AG09309 (cell line): ENCODE results near the gene ZFYVE28.

Experiments used
- DNase-seq: peaks from one replicate; pipeline ENCODE4 v3.0.0-alpha.2; 2010; ENCODE audit warnings: low read depth
- H3K4me3 ChIP-seq: 2 replicates; pipeline ENCODE4 v1.5.1; 2011; ENCODE audit warnings: mild to moderate bottlenecking, low read depth, low read length, moderate library complexity; ENCODE audit not compliant: control insufficient read depth
- TF ChIP-seq, protein P1 (sequence below): IDR thresholded peaks from 2 replicates; pipeline ENCODE4 v1.5.1; 2011; ENCODE audit warnings: mild to moderate bottlenecking, low read depth, low read length, inconsistent platforms; ENCODE audit not compliant: insufficient read depth, control insufficient read depth; ENCODE audit errors: missing control alignments

Gene ZFYVE28

GRCh38 chr4:2254665-2255500 is 163.6 kb downstream of the ZFYVE28 start:
- H3K4me3 ChIP-seq = no peak overlapping the region
- no peak for DNase-seq
- TF ChIP-seq, protein P1, sequence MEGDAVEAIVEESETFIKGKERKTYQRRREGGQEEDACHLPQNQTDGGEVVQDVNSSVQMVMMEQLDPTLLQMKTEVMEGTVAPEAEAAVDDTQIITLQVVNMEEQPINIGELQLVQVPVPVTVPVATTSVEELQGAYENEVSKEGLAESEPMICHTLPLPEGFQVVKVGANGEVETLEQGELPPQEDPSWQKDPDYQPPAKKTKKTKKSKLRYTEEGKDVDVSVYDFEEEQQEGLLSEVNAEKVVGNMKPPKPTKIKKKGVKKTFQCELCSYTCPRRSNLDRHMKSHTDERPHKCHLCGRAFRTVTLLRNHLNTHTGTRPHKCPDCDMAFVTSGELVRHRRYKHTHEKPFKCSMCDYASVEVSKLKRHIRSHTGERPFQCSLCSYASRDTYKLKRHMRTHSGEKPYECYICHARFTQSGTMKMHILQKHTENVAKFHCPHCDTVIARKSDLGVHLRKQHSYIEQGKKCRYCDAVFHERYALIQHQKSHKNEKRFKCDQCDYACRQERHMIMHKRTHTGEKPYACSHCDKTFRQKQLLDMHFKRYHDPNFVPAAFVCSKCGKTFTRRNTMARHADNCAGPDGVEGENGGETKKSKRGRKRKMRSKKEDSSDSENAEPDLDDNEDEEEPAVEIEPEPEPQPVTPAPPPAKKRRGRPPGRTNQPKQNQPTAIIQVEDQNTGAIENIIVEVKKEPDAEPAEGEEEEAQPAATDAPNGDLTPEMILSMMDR = no peak

DNA sequence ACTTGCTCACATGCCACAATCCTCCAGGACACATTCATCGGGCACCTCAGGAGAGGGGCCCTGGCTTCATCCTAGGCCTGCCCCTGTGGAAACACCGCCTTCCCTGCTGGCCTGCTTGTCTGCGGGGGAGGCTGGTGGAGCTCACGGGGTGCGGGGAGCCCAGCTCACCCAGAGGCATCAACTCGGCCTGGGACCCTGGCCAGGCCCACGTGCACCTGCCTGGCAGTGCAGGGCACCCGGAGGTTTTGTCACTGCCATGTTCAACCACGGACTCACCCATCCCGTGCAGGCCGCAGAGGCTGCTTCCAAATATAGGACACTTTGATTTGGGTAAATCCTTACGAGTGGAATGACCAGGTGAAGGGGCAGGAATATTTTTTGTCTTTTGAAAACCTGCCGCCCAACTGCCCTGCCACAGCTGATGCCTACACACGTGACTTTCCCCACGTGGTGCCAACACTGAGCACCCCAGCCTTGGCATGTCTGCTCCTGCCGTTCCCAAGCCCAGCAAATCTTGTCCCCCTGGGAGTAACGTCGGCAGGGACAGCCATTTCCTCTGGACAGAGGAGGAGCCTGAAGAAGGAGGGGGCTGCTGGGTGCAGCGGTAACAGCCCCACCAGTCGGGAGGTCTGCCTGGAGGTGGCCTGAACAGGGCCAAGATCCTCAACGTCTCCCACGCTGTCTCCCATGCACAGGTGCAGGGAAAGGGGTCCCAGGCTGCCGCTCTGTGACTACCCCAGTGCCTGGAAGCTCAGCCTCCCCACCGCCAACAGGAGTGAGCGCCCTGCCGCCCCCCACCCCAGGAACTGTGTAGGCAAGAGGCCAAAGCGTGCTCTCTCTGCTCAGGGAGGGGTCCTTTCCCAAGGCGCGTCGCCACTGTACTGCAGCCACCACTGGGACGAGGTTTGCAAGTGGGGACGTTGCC is 165.0 kb downstream of the ZFYVE28 start:
- DNase-seq = no peak
- H3K4me3 ChIP-seq = no peak overlapping the region
- TF ChIP-seq, protein P1 = no peak

- no peak overlapping the region for H3K4me3 ChIP-seq
- TF ChIP-seq, protein P1 = no peak
- DNase-seq = no peak
These were observed 165.8 kb downstream of the ZFYVE28 start for GRCh38 chr4:2252530-2253091.

- H3K4me3 ChIP-seq = no peak overlapping the region
- no peak for DNase-seq
- TF ChIP-seq, protein P1 = no peak
These were observed 166.5 kb downstream of the ZFYVE28 start for GRCh38 chr4:2251795-2252529.

DNA sequence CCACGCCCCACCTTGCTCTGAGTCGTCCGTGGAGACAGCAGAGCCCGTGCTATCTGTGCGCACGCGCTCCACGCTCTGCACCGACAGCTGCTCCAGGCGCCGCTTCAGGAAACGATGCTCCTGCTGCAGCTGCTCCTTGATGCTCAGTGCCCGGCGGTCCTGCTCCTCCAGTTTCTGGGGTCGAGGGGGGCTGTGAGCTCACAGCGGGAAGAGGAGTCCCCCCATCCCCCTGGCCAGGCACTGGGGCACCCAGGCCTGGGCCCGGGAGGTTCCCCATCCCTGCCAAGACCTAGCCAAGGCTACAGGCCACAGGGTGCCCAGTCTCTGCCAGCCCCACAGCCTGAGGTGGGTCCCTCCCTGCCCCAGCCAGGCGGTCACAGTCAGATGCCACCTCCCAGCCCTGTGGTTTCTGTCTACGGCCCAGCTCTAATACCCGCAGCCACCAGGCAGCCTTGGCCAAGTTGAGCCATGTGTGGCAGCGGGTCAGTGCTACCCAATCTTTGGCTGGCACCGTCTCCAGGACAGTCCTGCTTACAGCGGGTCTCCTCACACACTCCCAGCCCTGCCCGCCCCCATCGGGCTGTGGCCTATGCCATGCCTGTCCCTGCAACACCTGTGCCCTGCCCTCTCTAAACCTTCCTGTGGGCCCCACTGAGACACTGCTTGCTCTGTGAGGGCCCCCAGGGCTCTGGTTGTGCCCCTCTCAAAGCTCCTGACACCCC is 167.2 kb downstream of the ZFYVE28 start:
- no peak overlapping the region for H3K4me3 ChIP-seq
- TF ChIP-seq, protein P1 = no peak
- no peak for DNase-seq
